GM12878 (cell line): ENCODE measurements around the gene SALL1.

Experiments used
- CBFB ChIP-seq: IDR thresholded peaks from 2 replicates; pipeline ENCODE4 v1.6.1; 2016; ENCODE audit warnings: antibody characterized with exemption, low read depth
- CREB1 ChIP-seq: IDR thresholded peaks from 2 replicates; pipeline ENCODE4 v1.6.1; 2012; ENCODE audit warnings: low read depth, mild to moderate bottlenecking, inconsistent platforms
- CTCF ChIP-seq, 3 experiments: IDR thresholded peaks in 2 of 3; conservative IDR thresholded peaks in 1 of 3; 2 replicates each; pipeline ENCODE4 v1.5.1; 2011; ENCODE audit warnings: low read depth in 3 of 3, low read length in 3 of 3, mild to moderate bottlenecking in 3 of 3, control low read depth in 2 of 3, moderate library complexity in 2 of 3, inconsistent platforms in 1 of 3, mixed read lengths in 1 of 3; ENCODE audit not compliant: control insufficient read depth in 2 of 3, insufficient read depth in 1 of 3; ENCODE audit errors: extremely low read depth in 1 of 3
- CUX1 ChIP-seq: IDR thresholded peaks from 2 replicates; pipeline ENCODE4 v1.6.1; 2012; ENCODE audit warnings: improper control_type of control experiment, low read depth, low read length; ENCODE audit not compliant: insufficient replicate concordance
- EP300 ChIP-seq, 2 experiments: fragments of 150-350 bp in 1 of 2; IDR thresholded peaks; 2 replicates each; pipeline ENCODE4 v1.6.1; 2011 to 2012; ENCODE audit warnings: low read depth in 2 of 2, low read length in 2 of 2, borderline replicate concordance in 1 of 2, improper control_type of control experiment in 1 of 2, inconsistent platforms in 1 of 2; ENCODE audit not compliant: control insufficient read depth in 1 of 2
- MTA3 ChIP-seq: IDR thresholded peaks from 2 replicates; pipeline ENCODE4 v1.6.1; 2012; ENCODE audit warnings: low read length, inconsistent platforms, borderline replicate concordance
- PBX3 ChIP-seq: IDR thresholded peaks from 2 replicates; pipeline ENCODE4 v1.6.1; 2011; ENCODE audit warnings: mild to moderate bottlenecking, low read depth, low read length, moderate library complexity; ENCODE audit not compliant: insufficient replicate concordance
- POLR2A ChIP-seq: IDR thresholded peaks from 2 replicates; pipeline ENCODE4 v1.6.1; 2011; ENCODE audit warnings: low read depth, mild to moderate bottlenecking, low read length
- POLR2AphosphoS5 ChIP-seq: IDR thresholded peaks from 2 replicates; pipeline ENCODE4 v1.6.1; 2011; ENCODE audit warnings: mild to moderate bottlenecking, low read length, inconsistent platforms
- SMAD1 ChIP-seq: fragments of 450-650 bp; IDR thresholded peaks from 2 replicates; pipeline ENCODE4 v1.6.1; 2018; ENCODE audit warnings: mild to moderate bottlenecking, low read depth; ENCODE audit not compliant: partially characterized antibody
- SRF ChIP-seq, 2 experiments: IDR thresholded peaks; 2 replicates each; pipeline ENCODE4 v1.6.1; 2011; ENCODE audit warnings: low read depth in 2 of 2, low read length in 2 of 2, mild to moderate bottlenecking in 1 of 2, moderate library complexity in 1 of 2
- ZNF217 ChIP-seq: fragments of 450-650 bp; IDR thresholded peaks from 2 replicates; pipeline ENCODE4 v1.6.1; 2017; ENCODE audit warnings: antibody characterized with exemption, mild to moderate bottlenecking

- TF ChIP-seq CREB1 (no peak), EP300 (IDR thresholded peaks at IDR 0.05; ENCODE audit: borderline replicate concordance in 1 of 2, control insufficient read depth in 1 of 2, low read depth in 2 of 2, low read length in 2 of 2) (no peak), CTCF (IDR thresholded peaks at IDR 0.05 in 2 of 3, conservative IDR thresholded peaks at IDR 0.05 in 1 of 3; ENCODE audit: control insufficient read depth in 2 of 3, extremely low read depth in 1 of 3, insufficient read depth in 1 of 3, low read depth in 3 of 3, low read length in 3 of 3) (no peak), SRF (IDR thresholded peaks at IDR 0.05; ENCODE audit: low read depth in 2 of 2, low read length in 2 of 2) (no peak), POLR2AphosphoS5 (no peak), POLR2A (no peak), CUX1 (no peak), ZNF217 (no peak), MTA3 (no peak), PBX3 (no peak), CBFB (no peak), SMAD1 (no peak)
Observed at GRCh38 chr16:51116353-51116752, 34.7 kb downstream of the SALL1 start.
